IMR-90 (cell line): ENCODE data around the gene PAX3.

Experiments used
- CEBPB ChIP-seq: IDR thresholded peaks from 2 replicates; pipeline ENCODE4 v1.6.1; 2012; ENCODE audit warnings: low read depth, low read length, improper control_type of control experiment
- POLR2A ChIP-seq: IDR thresholded peaks from 2 replicates; pipeline ENCODE4 v1.6.1; 2012; ENCODE audit warnings: mild to moderate bottlenecking, low read depth, low read length
- RAD21 ChIP-seq: IDR thresholded peaks from 2 replicates; pipeline ENCODE4 v1.6.1; 2012; ENCODE audit warnings: low read length, improper control_type of control experiment
- RCOR1 ChIP-seq: IDR thresholded peaks from 2 replicates; pipeline ENCODE4 v1.6.1; 2012; ENCODE audit warnings: mild to moderate bottlenecking, low read length, improper control_type of control experiment; ENCODE audit not compliant: insufficient replicate concordance
- RFX5 ChIP-seq: IDR thresholded peaks from 2 replicates; pipeline ENCODE4 v1.8.0; 2012; ENCODE audit warnings: low read depth, mild to moderate bottlenecking, low read length, moderate library complexity
- TF ChIP-seq, protein P1 (sequence below): conservative IDR thresholded peaks from 2 replicates; pipeline ENCODE4 v1.5.1; 2012; ENCODE audit warnings: mild to moderate bottlenecking, low read depth, low read length, improper control_type of control experiment
- TF ChIP-seq, protein P2 (sequence below): fragments of 150-350 bp; IDR thresholded peaks from 2 replicates; pipeline ENCODE4 v1.6.1; 2016; ENCODE audit warnings: low read depth, mild to moderate bottlenecking, low read length, moderate library complexity, borderline replicate concordance

DNA sequence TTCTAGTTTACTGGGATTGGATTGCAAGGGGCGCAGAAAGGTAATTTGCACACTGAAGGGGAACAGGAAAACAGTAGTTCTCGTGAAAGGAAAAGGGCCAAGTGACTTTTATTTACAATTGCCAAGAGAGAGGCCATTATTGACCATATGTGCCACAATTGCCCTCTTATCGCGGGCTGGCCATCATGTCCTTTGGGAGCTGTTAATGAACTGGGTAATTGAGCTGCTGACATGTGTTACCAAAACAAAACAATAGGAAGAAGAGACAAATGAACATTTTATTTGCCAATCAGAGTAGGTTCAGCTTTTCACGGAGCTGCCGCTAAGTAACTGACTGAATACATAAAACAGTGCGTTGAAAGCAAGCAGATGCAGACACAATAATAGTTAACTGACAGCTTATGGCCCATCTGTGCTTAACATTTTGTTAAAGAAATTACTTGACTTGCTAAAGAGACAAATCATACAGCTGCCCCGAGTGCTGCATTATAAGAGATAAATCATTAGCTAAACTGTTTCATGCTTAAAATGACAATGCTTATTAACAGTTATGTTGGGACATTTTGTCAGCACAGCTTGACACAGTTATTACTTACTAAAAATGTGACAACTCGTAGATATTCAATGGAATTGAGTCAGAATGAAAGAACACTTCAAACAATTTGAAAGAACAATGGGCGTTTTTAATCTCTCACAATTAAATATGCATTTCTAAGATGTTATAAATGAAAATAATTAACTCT lies 57.5 kb downstream of the PAX3 start:
- TF ChIP-seq, protein P1, sequence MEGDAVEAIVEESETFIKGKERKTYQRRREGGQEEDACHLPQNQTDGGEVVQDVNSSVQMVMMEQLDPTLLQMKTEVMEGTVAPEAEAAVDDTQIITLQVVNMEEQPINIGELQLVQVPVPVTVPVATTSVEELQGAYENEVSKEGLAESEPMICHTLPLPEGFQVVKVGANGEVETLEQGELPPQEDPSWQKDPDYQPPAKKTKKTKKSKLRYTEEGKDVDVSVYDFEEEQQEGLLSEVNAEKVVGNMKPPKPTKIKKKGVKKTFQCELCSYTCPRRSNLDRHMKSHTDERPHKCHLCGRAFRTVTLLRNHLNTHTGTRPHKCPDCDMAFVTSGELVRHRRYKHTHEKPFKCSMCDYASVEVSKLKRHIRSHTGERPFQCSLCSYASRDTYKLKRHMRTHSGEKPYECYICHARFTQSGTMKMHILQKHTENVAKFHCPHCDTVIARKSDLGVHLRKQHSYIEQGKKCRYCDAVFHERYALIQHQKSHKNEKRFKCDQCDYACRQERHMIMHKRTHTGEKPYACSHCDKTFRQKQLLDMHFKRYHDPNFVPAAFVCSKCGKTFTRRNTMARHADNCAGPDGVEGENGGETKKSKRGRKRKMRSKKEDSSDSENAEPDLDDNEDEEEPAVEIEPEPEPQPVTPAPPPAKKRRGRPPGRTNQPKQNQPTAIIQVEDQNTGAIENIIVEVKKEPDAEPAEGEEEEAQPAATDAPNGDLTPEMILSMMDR: no peak
- TF ChIP-seq RAD21: no peak
- no peak for TF ChIP-seq POLR2A
- TF ChIP-seq RCOR1: no peak
- TF ChIP-seq RFX5: no peak
- no peak for TF ChIP-seq CEBPB
- TF ChIP-seq, protein P2, sequence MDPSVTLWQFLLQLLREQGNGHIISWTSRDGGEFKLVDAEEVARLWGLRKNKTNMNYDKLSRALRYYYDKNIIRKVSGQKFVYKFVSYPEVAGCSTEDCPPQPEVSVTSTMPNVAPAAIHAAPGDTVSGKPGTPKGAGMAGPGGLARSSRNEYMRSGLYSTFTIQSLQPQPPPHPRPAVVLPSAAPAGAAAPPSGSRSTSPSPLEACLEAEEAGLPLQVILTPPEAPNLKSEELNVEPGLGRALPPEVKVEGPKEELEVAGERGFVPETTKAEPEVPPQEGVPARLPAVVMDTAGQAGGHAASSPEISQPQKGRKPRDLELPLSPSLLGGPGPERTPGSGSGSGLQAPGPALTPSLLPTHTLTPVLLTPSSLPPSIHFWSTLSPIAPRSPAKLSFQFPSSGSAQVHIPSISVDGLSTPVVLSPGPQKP: no peak
